Peyer's patch (tissue), 4 donors: ENCODE measurements around the gene KISS1R.

ENCODE experiments used
- POLR2A ChIP-seq, 2 donors: fragments of 450-650 bp; IDR thresholded peaks; one replicate each; pipeline ENCODE4 v1.5.1; 2017; ENCODE audit warnings: antibody characterized with exemption in 2 of 2, mild to moderate bottlenecking in 2 of 2, moderate library complexity in 2 of 2
- TF ChIP-seq, protein P1 (sequence below), 6 experiments: fragments of 450-650 bp in 4 of 6; fragments of 200-600 bp in 2 of 6; sonication (generic) in 1 of 6; IDR thresholded peaks; one replicate each; pipeline ENCODE4 v1.5.1; 2017 to 2019; ENCODE audit warnings: antibody characterized with exemption in 6 of 6, mild to moderate bottlenecking in 3 of 6, moderate library complexity in 1 of 6

DNA sequence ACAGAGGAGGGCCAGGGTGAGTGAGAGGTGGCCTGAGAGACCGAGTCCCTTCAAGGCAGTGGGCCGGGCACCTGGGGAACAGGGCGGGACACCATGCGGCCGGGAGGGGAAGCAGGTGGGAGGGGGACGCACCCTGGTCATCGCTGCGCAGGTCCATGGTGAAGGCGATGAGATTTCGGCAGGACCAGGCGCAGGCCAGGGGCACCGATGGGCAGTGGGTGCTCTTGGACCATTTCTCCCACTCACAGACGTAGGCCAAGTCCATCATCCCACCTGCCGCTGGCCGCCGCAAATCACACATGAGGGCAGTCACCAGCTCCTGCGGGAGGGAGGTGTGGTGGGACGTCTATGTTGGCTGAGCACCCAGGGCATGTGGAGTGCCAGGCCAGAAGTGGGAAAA lies 26.3 kb upstream of the KISS1R start:
- TF ChIP-seq, protein P1, sequence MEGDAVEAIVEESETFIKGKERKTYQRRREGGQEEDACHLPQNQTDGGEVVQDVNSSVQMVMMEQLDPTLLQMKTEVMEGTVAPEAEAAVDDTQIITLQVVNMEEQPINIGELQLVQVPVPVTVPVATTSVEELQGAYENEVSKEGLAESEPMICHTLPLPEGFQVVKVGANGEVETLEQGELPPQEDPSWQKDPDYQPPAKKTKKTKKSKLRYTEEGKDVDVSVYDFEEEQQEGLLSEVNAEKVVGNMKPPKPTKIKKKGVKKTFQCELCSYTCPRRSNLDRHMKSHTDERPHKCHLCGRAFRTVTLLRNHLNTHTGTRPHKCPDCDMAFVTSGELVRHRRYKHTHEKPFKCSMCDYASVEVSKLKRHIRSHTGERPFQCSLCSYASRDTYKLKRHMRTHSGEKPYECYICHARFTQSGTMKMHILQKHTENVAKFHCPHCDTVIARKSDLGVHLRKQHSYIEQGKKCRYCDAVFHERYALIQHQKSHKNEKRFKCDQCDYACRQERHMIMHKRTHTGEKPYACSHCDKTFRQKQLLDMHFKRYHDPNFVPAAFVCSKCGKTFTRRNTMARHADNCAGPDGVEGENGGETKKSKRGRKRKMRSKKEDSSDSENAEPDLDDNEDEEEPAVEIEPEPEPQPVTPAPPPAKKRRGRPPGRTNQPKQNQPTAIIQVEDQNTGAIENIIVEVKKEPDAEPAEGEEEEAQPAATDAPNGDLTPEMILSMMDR (IDR thresholded peaks at IDR 0.05): no peak
- TF ChIP-seq POLR2A (IDR thresholded peaks at IDR 0.05): no peak
